ENCODE measurements around the gene MME.

The MME gene

DNA sequence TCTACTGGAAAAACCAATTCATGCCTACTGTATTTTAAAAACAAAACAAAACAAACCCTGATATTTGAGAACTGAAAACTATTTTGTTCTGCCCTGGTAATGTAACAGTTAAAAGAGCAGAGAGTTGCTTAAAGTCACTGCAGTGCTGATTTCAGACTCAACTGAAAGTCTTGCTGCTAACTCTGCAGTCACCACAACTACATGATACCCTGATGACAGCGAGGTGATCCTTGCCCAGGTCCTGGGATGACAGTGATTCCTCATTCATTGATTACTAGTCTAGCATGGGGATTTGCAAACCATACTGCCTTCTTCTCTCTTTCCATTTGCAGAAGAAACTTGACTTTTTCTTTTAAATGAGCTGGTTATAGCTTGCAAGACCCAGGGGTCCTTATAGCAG is 67.5 kb downstream of the MME start:
- Histone ChIP-seq H3K9me2 (replicated peaks; ENCODE audit: low read depth, low read length) (no peaks in the 10 kb centered on the region), H4K20me1 (ENCODE audit: insufficient read depth, low read length, poor library complexity, severe bottlenecking) (no peaks in the 10 kb centered on the region), H3K36me3 (ENCODE audit: insufficient read depth, low read length) (no peaks in the 10 kb centered on the region), H3K79me2 (ENCODE audit: insufficient read depth, low read length) (no peaks in the 10 kb centered on the region), H3K27me3 (ENCODE audit: insufficient read depth, low read length, poor library complexity, severe bottlenecking) (no peaks in the 10 kb centered on the region), H3K4me1 (ENCODE audit: insufficient read depth, low read length, poor library complexity, severe bottlenecking) (no peaks in the 10 kb centered on the region), H3K4me2 (ENCODE audit: low read depth, low read length, poor library complexity, severe bottlenecking) (no peak overlapping the region), H3K4me3 (ENCODE audit: low read length, poor library complexity, severe bottlenecking) (no peak overlapping the region), H3F3A (ENCODE audit: low read depth) (no peaks in the 10 kb centered on the region), H3K9ac (ENCODE audit: low read depth, low read length, poor library complexity, severe bottlenecking) (no peak overlapping the region), H3K9me3 (ENCODE audit: insufficient read depth, low read depth, low read length) (no peaks in the 10 kb centered on the region), H2AFZ (ENCODE audit: low read length) (no peak overlapping the region)
- TF ChIP-seq EZH2phosphoT487 (IDR thresholded peaks at IDR 0.05; ENCODE audit: borderline replicate concordance): no peak
- TF ChIP-seq CTCF (conservative IDR thresholded peaks at IDR 0.05; ENCODE audit: low read length): no peak

- Histone ChIP-seq H4K20me1 (ENCODE audit: insufficient read depth, low read length, poor library complexity, severe bottlenecking) (no peaks in the 10 kb centered on the region), H3K9me2 (replicated peaks; ENCODE audit: low read depth, low read length) (no peaks in the 10 kb centered on the region), H3K27me3 (ENCODE audit: insufficient read depth, low read length, poor library complexity, severe bottlenecking) (no peaks in the 10 kb centered on the region), H3K9me3 (ENCODE audit: insufficient read depth, low read depth, low read length) (no peaks in the 10 kb centered on the region), H2AFZ (ENCODE audit: low read length) (no peak overlapping the region), H3K4me3 (ENCODE audit: low read length, poor library complexity, severe bottlenecking) (no peak overlapping the region), H3F3A (ENCODE audit: low read depth) (no peaks in the 10 kb centered on the region), H3K4me2 (ENCODE audit: low read depth, low read length, poor library complexity, severe bottlenecking) (no peak overlapping the region), H3K79me2 (ENCODE audit: insufficient read depth, low read length) (no peaks in the 10 kb centered on the region), H3K4me1 (ENCODE audit: insufficient read depth, low read length, poor library complexity, severe bottlenecking) (peaks cover 12% of the 10 kb centered on the region), H3K9ac (ENCODE audit: low read depth, low read length, poor library complexity, severe bottlenecking) (no peak overlapping the region), H3K36me3 (ENCODE audit: insufficient read depth, low read length) (no peaks in the 10 kb centered on the region)
- TF ChIP-seq CTCF (conservative IDR thresholded peaks at IDR 0.05; ENCODE audit: low read length) (no peak), EZH2phosphoT487 (IDR thresholded peaks at IDR 0.05; ENCODE audit: borderline replicate concordance) (no peak)
Measured at GRCh38 chr3:155149494-155149893, 69.4 kb downstream of the MME start.

GRCh38 chr3:155153242-155154186 is 73.4 kb downstream of the MME start:
- no peaks in the 10 kb centered on the region for H3K79me2 ChIP-seq (ENCODE audit: insufficient read depth, low read length)
- no peaks in the 10 kb centered on the region for H3F3A ChIP-seq (ENCODE audit: low read depth)
- peak overlapping the region; percentile 38 for H3K4me2 ChIP-seq (ENCODE audit: low read depth, low read length, poor library complexity, severe bottlenecking)
- H3K4me1 ChIP-seq (ENCODE audit: insufficient read depth, low read length, poor library complexity, severe bottlenecking): peaks cover 18% of the 10 kb centered on the region
- no peaks in the 10 kb centered on the region for H3K36me3 ChIP-seq (ENCODE audit: insufficient read depth, low read length)
- H3K9me3 ChIP-seq (ENCODE audit: insufficient read depth, low read depth, low read length): no peaks in the 10 kb centered on the region
- TF ChIP-seq CTCF (conservative IDR thresholded peaks at IDR 0.05; ENCODE audit: low read length) (no peak), EZH2phosphoT487 (IDR thresholded peaks at IDR 0.05; ENCODE audit: borderline replicate concordance) (no peak)
- no peak overlapping the region for H3K9ac ChIP-seq (ENCODE audit: low read depth, low read length, poor library complexity, severe bottlenecking)
- peak overlapping the region; percentile 43; the same call in 1 of the 2 replicates for H2AFZ ChIP-seq (ENCODE audit: low read length)
- no peak overlapping the region for H3K4me3 ChIP-seq (ENCODE audit: low read length, poor library complexity, severe bottlenecking)
- no peaks in the 10 kb centered on the region for H3K9me2 ChIP-seq (replicated peaks; ENCODE audit: low read depth, low read length)
- no peaks in the 10 kb centered on the region for H4K20me1 ChIP-seq (ENCODE audit: insufficient read depth, low read length, poor library complexity, severe bottlenecking)
- H3K27me3 ChIP-seq (ENCODE audit: insufficient read depth, low read length, poor library complexity, severe bottlenecking): no peaks in the 10 kb centered on the region
